ENCODE measurements around the gene PAX8. TPM values are rescaled to one million over a fixed set of nuclear protein-coding genes. Genes with fewer than 3 reads are reported as not detected.

The PAX8 gene
- total RNA-seq (2022; extraction: Qiagen RNA extraction) = 0.54 to 1.3 TPM (median 0.97 TPM) in 5 replicates

DNA sequence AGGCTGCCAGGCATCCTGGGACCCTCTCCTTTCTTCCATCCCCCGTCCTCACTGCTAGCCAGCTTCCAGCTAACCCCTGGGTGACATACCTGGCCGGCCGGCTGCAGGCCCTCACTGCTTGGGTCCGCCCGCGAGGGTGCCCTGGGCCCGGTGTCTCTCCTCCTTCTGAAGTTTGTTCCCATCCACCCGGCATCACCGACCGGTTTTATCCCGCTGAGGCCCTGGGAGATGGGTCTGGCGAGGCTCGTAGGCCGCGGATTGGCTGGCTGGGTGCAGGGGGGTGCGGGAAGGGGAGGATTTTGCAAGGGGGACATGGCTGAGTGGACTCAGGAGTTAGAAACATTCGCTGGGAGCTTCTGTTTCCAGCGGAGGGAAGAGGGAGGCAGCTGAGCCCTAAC, at the start of gene PAX8:
PAX8 (minus strand) TSS at position 180 of the 398 bp plus-strand sequence. CDS start 527 bp downstream, outside the sequence.

DNA sequence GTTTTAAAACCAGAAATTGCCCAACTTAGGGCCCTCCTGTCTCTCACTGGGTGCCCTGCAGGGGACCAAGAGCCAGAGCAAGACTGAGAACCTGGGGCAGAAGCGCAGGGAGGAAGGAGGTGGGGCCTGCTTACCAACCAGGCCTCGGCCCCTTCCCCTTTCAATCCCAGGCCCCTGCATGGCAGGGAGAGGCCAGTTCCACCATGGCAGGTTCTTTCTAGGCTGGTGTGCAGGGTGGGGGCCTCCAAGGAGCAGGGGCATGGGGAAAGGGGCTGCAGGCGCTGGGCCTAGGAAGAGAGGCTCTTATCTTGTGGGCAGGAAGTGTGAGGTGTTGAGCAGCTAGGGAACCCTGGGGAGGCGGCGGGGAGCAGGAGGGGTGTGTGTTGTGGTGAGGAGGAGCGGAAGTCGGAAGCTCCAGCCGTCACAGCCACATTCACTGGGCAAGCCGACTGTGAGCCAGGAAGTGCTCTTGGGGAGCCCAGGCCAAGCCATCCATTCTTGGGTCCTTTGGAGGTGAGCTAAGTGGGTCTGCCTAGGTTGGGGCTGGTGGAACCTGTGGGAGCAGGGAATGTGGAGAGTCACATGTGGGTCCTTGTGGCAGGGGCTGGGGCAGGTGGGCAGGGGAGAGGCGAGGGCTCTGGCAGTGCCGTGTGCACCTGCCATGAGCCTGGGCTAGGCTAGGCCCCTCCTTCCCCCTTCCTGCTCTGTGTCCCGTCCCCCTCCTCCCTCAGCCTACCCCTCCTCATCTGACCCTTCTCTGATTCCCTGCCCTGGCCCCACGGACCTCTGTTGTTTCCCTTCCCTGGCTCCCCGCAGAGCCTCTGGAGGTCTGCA, 105.0 kb downstream of the PAX8 start, which contains the start of gene PSD4:
PSD4 (plus strand) TSS at position 430 of the 834 bp plus-strand sequence. CDS start 8,486 bp downstream, outside the sequence.

Other genes with a start within 250 kb of the PAX8 start
- gene IL36B, start 226.1 kb downstream of the PAX8 start, total RNA-seq (2022; extraction: Qiagen RNA extraction) = 0.08 to 0.20 TPM (median 0.12 TPM) in 3 of 5 replicates, not detected in the others
- gene IL36RN, start 219.7 kb downstream of the PAX8 start, total RNA-seq (2022; extraction: Qiagen RNA extraction) = 0.14 TPM in 1 of 5 replicates, not detected in the others
- not detected in 5 replicates for gene IL1F10, start 211.0 kb downstream of the PAX8 start, total RNA-seq (2022; extraction: Qiagen RNA extraction)
- 0.23 to 0.51 TPM (median 0.39 TPM) in 5 replicates for gene IL1RN, start 151.3 kb downstream of the PAX8 start, total RNA-seq (2022; extraction: Qiagen RNA extraction)
- 11.5 to 15.2 TPM (median 13.2 TPM) in 5 replicates for gene PSD4, start 105.0 kb downstream of the PAX8 start, total RNA-seq (2022; extraction: Qiagen RNA extraction)
- 39.2 to 42.1 TPM (median 40.8 TPM) in 5 replicates for gene ZNG1B, start 158.8 kb upstream of the PAX8 start, total RNA-seq (2022; extraction: Qiagen RNA extraction)
- gene FOXD4L1, start 219.7 kb upstream of the PAX8 start, total RNA-seq (2022; extraction: Qiagen RNA extraction) = 0.21 to 0.55 TPM (median 0.29 TPM) in 5 replicates

All from A549 treated with Hydrocortisone at 1 μM for 4 hours (cell line).